BLaER1 (cell line): ENCODE data around the gene CPNE5.

Source experiments
- H3K27ac ChIP-seq: shearing (Covaris generic); formaldehyde crosslinking; 2 replicates; pipeline ENCODE4 v1.8.1; 2022
- H3K27me3 ChIP-seq: shearing (Covaris generic); formaldehyde crosslinking; 2 replicates; pipeline ENCODE4 v1.8.1; 2022
- H3K36me3 ChIP-seq: shearing (Covaris generic); formaldehyde crosslinking; 2 replicates; pipeline ENCODE4 v1.8.1; 2022
- H3K4me1 ChIP-seq: shearing (Covaris generic); formaldehyde crosslinking; 2 replicates; pipeline ENCODE4 v1.8.1; 2022
- H3K4me2 ChIP-seq: shearing (Covaris generic); formaldehyde crosslinking; 2 replicates; pipeline ENCODE4 v1.8.1; 2022
- H3K4me3 ChIP-seq: shearing (Covaris generic); formaldehyde crosslinking; 2 replicates; pipeline ENCODE4 v1.8.1; 2022
- H3K9ac ChIP-seq: shearing (Covaris generic); formaldehyde crosslinking; 2 replicates; pipeline ENCODE4 v1.8.1; 2022
- H3K9me3 ChIP-seq: shearing (Covaris generic); formaldehyde crosslinking; 2 replicates; pipeline ENCODE4 v1.8.1; 2022
- H4K20me1 ChIP-seq: shearing (Covaris generic); formaldehyde crosslinking; 2 replicates; pipeline ENCODE4 v1.8.1; 2022
- Cebpa-rat ChIP-seq: shearing (Covaris generic); IDR thresholded peaks from 2 replicates; pipeline ENCODE4 v1.8.1; 2022

The CPNE5 gene

DNA sequence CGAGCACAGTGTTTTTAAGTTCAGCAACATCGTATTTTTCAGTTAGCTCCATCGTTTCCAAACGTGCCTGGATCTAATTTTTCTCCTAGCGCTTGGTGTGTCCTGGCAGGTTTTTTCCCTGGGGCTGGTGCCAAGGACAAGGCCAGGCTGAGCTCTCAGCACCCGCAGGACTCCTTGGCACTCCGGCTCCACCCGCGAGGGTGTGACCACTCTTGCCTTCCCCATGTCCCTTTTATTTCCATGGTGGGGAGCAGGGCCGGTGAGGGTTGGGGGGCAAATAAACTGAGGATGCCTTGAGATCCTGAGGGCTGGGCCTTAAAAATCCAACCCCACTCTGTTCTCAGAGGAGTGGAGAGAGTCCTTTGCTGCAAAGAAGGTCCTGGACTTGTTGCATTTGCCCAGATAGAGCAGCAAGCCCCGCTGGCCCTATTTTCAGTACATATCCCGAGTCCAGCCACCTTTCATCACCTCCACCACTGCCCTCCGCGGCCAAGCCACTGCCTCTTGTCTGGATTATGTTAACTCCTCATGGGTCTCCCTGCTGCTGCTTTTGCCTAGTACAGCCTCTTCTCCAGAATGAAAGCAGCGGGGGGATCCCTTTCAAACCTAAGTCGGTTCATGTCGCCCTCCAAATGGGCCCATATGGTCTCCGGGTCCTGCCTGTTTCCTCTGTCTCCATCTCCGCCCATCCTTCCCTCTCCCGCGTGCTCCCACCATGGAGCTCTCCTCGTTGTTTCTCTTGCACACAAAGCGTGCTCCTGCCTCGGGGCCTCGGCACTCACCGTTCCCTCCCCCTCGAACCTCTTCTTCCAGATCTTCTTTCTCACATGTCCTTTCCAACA lies 146.2 kb downstream of the CPNE5 start:
- no peak overlapping the region for H3K4me3 ChIP-seq
- H4K20me1 ChIP-seq: peaks cover 24% of the 10 kb centered on the region; the same call in 1 of the 2 replicates
- peaks cover 7% of the 10 kb centered on the region; the same call in 1 of the 2 replicates for H3K9me3 ChIP-seq
- peaks cover 38% of the 10 kb centered on the region for H3K4me1 ChIP-seq
- H3K9ac ChIP-seq: peak overlapping the region; percentile 6; the same call in 1 of the 2 replicates
- H3K27me3 ChIP-seq: no peaks in the 10 kb centered on the region
- H3K36me3 ChIP-seq: peaks cover 2% of the 10 kb centered on the region
- H3K4me2 ChIP-seq: peak overlapping the region; percentile 67; the same call in 1 of the 2 replicates
- H3K27ac ChIP-seq: no peak overlapping the region
- no peak for TF ChIP-seq Cebpa-rat

- Histone ChIP-seq H3K4me2 (peak overlapping the region; percentile 67), H3K36me3 (peaks cover 10% of the 10 kb centered on the region), H3K27ac (0 out of 2 replicates have a peak overlapping the region, but pooled peaks have one; percentile 4), H3K27me3 (no peaks in the 10 kb centered on the region), H3K9ac (no peak overlapping the region), H3K9me3 (peaks cover 2% of the 10 kb centered on the region; the same call in 1 of the 2 replicates), H3K4me1 (peaks cover 44% of the 10 kb centered on the region), H4K20me1 (peaks cover 32% of the 10 kb centered on the region), H3K4me3 (no peak overlapping the region)
- TF ChIP-seq Cebpa-rat: no peak
Measured at GRCh38 chr6:36692220-36692619, 147.0 kb downstream of the CPNE5 start.

DNA sequence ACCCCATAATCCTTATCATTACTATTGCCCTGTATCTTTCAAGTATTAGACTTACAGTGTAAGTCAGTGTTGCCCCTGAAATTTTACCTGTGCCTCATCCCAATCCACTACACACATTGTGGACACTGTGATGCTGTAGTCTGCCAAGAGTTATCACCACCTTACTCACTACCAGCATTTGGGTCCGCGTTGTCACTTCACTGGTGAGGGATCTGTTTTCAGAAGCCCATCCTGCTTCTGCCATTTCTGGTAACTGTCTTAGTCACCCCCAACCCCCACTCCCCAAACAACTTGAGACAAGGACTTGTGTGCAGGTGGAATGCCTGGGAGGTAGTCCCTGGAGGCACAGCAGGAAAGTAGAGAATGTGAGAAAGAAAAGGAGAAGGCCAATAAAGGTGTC lies 147.6 kb downstream of the CPNE5 start:
- Histone ChIP-seq H3K4me1 (peaks cover 49% of the 10 kb centered on the region), H3K4me3 (no peak overlapping the region), H3K27me3 (no peaks in the 10 kb centered on the region), H3K36me3 (peaks cover 16% of the 10 kb centered on the region), H4K20me1 (peaks cover 38% of the 10 kb centered on the region), H3K27ac (peak overlapping the region; percentile 4; the same call in 1 of the 2 replicates), H3K9ac (0 out of 2 replicates have a peak overlapping the region, but pooled peaks have one; percentile 1), H3K4me2 (peak overlapping the region; percentile 67), H3K9me3 (no peaks in the 10 kb centered on the region)
- TF ChIP-seq Cebpa-rat: no peak

DNA sequence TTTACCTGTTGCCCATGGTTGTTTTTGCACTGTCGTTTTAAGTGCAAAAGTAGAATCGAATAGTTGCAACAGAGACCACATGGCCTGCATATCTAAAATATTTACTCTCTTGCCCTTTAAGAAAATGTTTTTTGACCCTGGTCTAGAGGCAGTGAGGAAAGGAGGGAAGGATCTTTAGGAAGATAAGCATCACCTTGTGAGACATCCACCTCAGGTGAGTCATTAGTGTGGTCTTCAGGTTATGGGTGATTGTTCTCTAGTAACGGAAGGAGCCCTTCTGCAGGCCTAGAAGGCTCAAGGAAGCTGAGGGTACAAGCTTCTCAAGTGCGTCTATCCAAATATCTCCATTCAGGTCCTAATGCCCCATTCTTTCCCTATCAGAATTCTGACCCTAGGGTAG lies 148.2 kb downstream of the CPNE5 start:
- Histone ChIP-seq H3K27ac (no peak overlapping the region), H3K4me1 (peaks cover 55% of the 10 kb centered on the region)

More for the DNA sequence above, 148.2 kb downstream of the CPNE5 start:
- Histone ChIP-seq H3K36me3 (peaks cover 22% of the 10 kb centered on the region), H4K20me1 (peaks cover 44% of the 10 kb centered on the region), H3K4me3 (no peak overlapping the region), H3K9ac (0 out of 2 replicates have a peak overlapping the region, but pooled peaks have one; percentile 1), H3K9me3 (no peaks in the 10 kb centered on the region), H3K27me3 (no peaks in the 10 kb centered on the region), H3K4me2 (peak overlapping the region; percentile 67)
- no peak for TF ChIP-seq Cebpa-rat
